Activated B cell treated with CpG ODN at 0.5 μM for 24 hours (primary cell): ENCODE results near the gene MTMR10. TPM values are rescaled to one million over a fixed set of nuclear protein-coding genes. Genes with fewer than 3 reads are reported as not detected.
A peak's percentile ranks its signal among the peaks of the same experiment; 100 is the strongest.

Experiments used
- ATAC-seq: fragments of 200-7000 bp; cut with Tn5 transposase; one replicate; pipeline ENCODE4 v1.10.0; 2021; ENCODE audit warnings: low read depth, mild to moderate bottlenecking, moderate library complexity
- CTCF ChIA-PET: fragments of 350-600 bp; sonication (Branson Sonifier 250); formaldehyde crosslinking; loops from one replicate; lab custom pipeline; 2021; ENCODE audit warnings: antibody characterized with exemption; lab: Charles Lee
- POLR2A ChIA-PET: fragments of 350-600 bp; sonication (Branson Sonifier 250); formaldehyde crosslinking; loops from one replicate; lab custom pipeline; 2021; ENCODE audit warnings: antibody characterized with exemption; lab: Charles Lee
- DNase-seq: peaks from one replicate; pipeline ENCODE4 v3.0.0; 2022
- H3K27ac Mint-ChIP-seq: one replicate; pipeline ENCODE4 v1.8.0; 2020; ENCODE audit warnings: mixed read lengths
- H3K27me3 Mint-ChIP-seq: one replicate; pipeline ENCODE4 v1.8.0; 2021; ENCODE audit warnings: mixed read lengths
- H3K36me3 Mint-ChIP-seq: one replicate; pipeline ENCODE4 v1.8.0; 2021; ENCODE audit warnings: low read depth, mixed read lengths
- H3K4me1 Mint-ChIP-seq: one replicate; pipeline ENCODE4 v1.8.0; 2021; ENCODE audit warnings: mixed read lengths
- H3K4me3 Mint-ChIP-seq: one replicate; pipeline ENCODE4 v1.8.0; 2020; ENCODE audit warnings: mild to moderate bottlenecking, mixed read lengths
- H3K9me3 Mint-ChIP-seq: one replicate; pipeline ENCODE4 v1.8.0; 2020; ENCODE audit warnings: mixed read lengths
- CTCF ChIP-seq: fragments of 200-600 bp; IDR thresholded peaks from one replicate; pipeline ENCODE4 v1.8.0; 2022; ENCODE audit warnings: antibody characterized with exemption, mild to moderate bottlenecking
- intact Hi-C: fragments of 100-400 bp; cut with micrococcal nuclease; formaldehyde crosslinking; loops from one replicate; pipeline ENCODE4 v1.15.1; 2024
- total RNA-seq: library from RNA; stranded (reverse); gene quantifications from 2 replicates; pipeline ENCODE4 v1.2.3, GENCODE V29; 2022

The MTMR10 gene
- total RNA-seq, 1 donor from 2014 or later: 42.5 TPM

GRCh38 chr15:30969724-30970123 is 21.7 kb downstream of the MTMR10 start:
- DNase-seq (no peak), ATAC-seq (no peak)
- peaks cover 45% of the 10 kb centered on the region for H3K4me1 Mint-ChIP-seq
- peak overlapping the region; percentile 5 for H3K27ac Mint-ChIP-seq
- no peaks in the 10 kb centered on the region for H3K27me3 Mint-ChIP-seq
- no peaks in the 10 kb centered on the region for H3K9me3 Mint-ChIP-seq
- peaks cover 74% of the 10 kb centered on the region for H3K36me3 Mint-ChIP-seq
- intact Hi-C loops: loop anchor here (2.0 to 10.0 kb wide), 2 partner anchors 15 to 515 kb away; no protein-coding TSS in a partner anchor
- H3K4me3 Mint-ChIP-seq: no peak overlapping the region
- ChIA-PET POLR2A (no interaction called here), CTCF (no interaction called here)
- no peak for TF ChIP-seq CTCF

- no peaks in the 10 kb centered on the region for H3K27me3 Mint-ChIP-seq
- POLR2A ChIA-PET: no interaction called here
- no peaks in the 10 kb centered on the region for H3K9me3 Mint-ChIP-seq
- H3K4me3 Mint-ChIP-seq: no peak overlapping the region
- intact Hi-C loops: loop anchor here (10.0 kb wide), 1 partner anchor 521 kb away; no protein-coding TSS in a partner anchor
- DNase-seq (no peak), ATAC-seq (no peak)
- TF ChIP-seq CTCF: no peak
- H3K4me1 Mint-ChIP-seq: peaks cover 10% of the 10 kb centered on the region
- CTCF ChIA-PET: interaction anchor here (1.0 to 3.2 kb wide), 2 partner anchors 165 to 168 kb away, joined by 3 to 17 read pairs; no protein-coding TSS in a partner anchor
- H3K27ac Mint-ChIP-seq: no peak overlapping the region
- peaks cover 76% of the 10 kb centered on the region for H3K36me3 Mint-ChIP-seq
Observed at GRCh38 chr15:30963681-30964080, 27.7 kb downstream of the MTMR10 start.

- Mint-ChIP-seq H3K27ac (peak overlapping the region; percentile 5), H3K27me3 (no peaks in the 10 kb centered on the region), H3K4me1 (peaks cover 12% of the 10 kb centered on the region), H3K9me3 (no peaks in the 10 kb centered on the region), H3K36me3 (peaks cover 83% of the 10 kb centered on the region), H3K4me3 (no peak overlapping the region)
- ATAC-seq (no peak), DNase-seq (no peak)
- ChIA-PET CTCF (interaction anchor here (3.2 kb wide), 1 partner anchor 166 kb away, joined by 17 read pairs; no protein-coding TSS in a partner anchor), POLR2A (no interaction called here)
- TF ChIP-seq CTCF: no peak
- intact Hi-C loops: loop anchor here (10.0 kb wide), 1 partner anchor 522 kb away; no protein-coding TSS in a partner anchor
Observed at GRCh38 chr15:30962659-30963058, 28.8 kb downstream of the MTMR10 start.

GRCh38 chr15:30962079-30962478 is 29.3 kb downstream of the MTMR10 start:
- Mint-ChIP-seq H3K36me3 (peaks cover 83% of the 10 kb centered on the region), H3K9me3 (no peaks in the 10 kb centered on the region), H3K4me3 (no peak overlapping the region), H3K4me1 (peaks cover 14% of the 10 kb centered on the region), H3K27ac (peak overlapping the region; percentile 5), H3K27me3 (no peaks in the 10 kb centered on the region)
- intact Hi-C loops: loop anchor here (10.0 kb wide), 1 partner anchor 523 kb away; no protein-coding TSS in a partner anchor
- DNase-seq: no peak
- CTCF ChIA-PET: interaction anchor here (3.2 kb wide), 1 partner anchor 167 kb away, joined by 17 read pairs; no protein-coding TSS in a partner anchor
- POLR2A ChIA-PET: no interaction called here
- TF ChIP-seq CTCF: no peak
- no peak for ATAC-seq

GRCh38 chr15:30958219-30958618 is 33.2 kb downstream of the MTMR10 start:
- Mint-ChIP-seq H3K9me3 (no peaks in the 10 kb centered on the region), H3K4me1 (peaks cover 6% of the 10 kb centered on the region), H3K4me3 (no peak overlapping the region), H3K27me3 (no peaks in the 10 kb centered on the region), H3K27ac (no peak overlapping the region), H3K36me3 (peaks cover 92% of the 10 kb centered on the region)
- ChIA-PET CTCF (no interaction called here), POLR2A (no interaction called here)
- intact Hi-C loops: no loop called here
- DNase-seq: no peak
- no peak for ATAC-seq
- no peak for TF ChIP-seq CTCF
